IMR-90 (cell line): ENCODE data around the gene ALDH5A1. TPM values are rescaled to one million over a fixed set of nuclear protein-coding genes. Genes with fewer than 3 reads are reported as not detected.

Experiments used
- ATAC-seq: fragments of 200-7000 bp; cut with Tn5 transposase; 2 replicates; pipeline ENCODE4 v1.9.1; 2020; ENCODE audit warnings: low read depth, mild to moderate bottlenecking, moderate library complexity
- BruUV-seq: library from RNA; stranded (reverse); fragments of 400-500 nt; replicated peaks from 2 replicates; lab custom pipeline; 2021; lab: Mats Ljungman, UMichigan
- CTCF ChIA-PET: fragments of 300-600 bp; formaldehyde crosslinking; extraction: SDS; loops from one replicate; lab custom pipeline; 2021; ENCODE audit warnings: antibody characterized with exemption; lab: Yijun Ruan, JAX
- POLR2A ChIA-PET: fragments of 300-600 bp; sonication (Branson Sonifier 250); formaldehyde crosslinking; loops from one replicate; lab custom pipeline; 2022; ENCODE audit warnings: antibody characterized with exemption; ENCODE audit not compliant: unreplicated experiment; lab: Charles Lee
- DNase-seq: peaks from one replicate; pipeline ENCODE4 v3.0.0; 2013
- H2AFZ ChIP-seq: replicated peaks from 2 replicates; pipeline ENCODE3; 2013; ENCODE audit warnings: low read length, mild to moderate bottlenecking; ENCODE audit not compliant: poor library complexity
- H2AK5ac ChIP-seq: 2 replicates; pipeline ENCODE4 v1.6.1; 2013; ENCODE audit warnings: low read depth, low read length, inconsistent platforms
- H2AK9ac ChIP-seq: replicated peaks from 2 replicates; pipeline ENCODE3; 2013; ENCODE audit warnings: mild to moderate bottlenecking, low read depth, low read length, moderate library complexity; ENCODE audit not compliant: poor library complexity
- H2BK120ac ChIP-seq: 2 replicates; pipeline ENCODE4 v1.6.1; 2013; ENCODE audit warnings: low read depth, low read length, inconsistent platforms
- H2BK15ac ChIP-seq: 3 replicates; pipeline ENCODE4 v1.6.1; 2013; ENCODE audit warnings: low read depth, low read length, inconsistent platforms
- H2BK20ac ChIP-seq: 2 replicates; pipeline ENCODE4 v1.6.1; 2013; ENCODE audit warnings: low read depth, mild to moderate bottlenecking, inconsistent platforms, low read length, moderate library complexity
- H2BK5ac ChIP-seq: 2 replicates; pipeline ENCODE4 v1.6.1; 2013; ENCODE audit warnings: mild to moderate bottlenecking, low read depth, low read length, inconsistent platforms; ENCODE audit not compliant: poor library complexity, severe bottlenecking
- H3K14ac ChIP-seq: replicated peaks from 2 replicates; pipeline ENCODE4 v1.6.1; 2013; ENCODE audit warnings: low read depth, low read length, inconsistent platforms
- H3K18ac ChIP-seq: 2 replicates; pipeline ENCODE4 v1.6.1; 2013; ENCODE audit warnings: low read depth, low read length, control low read depth
- H3K23ac ChIP-seq: 2 replicates; pipeline ENCODE4 v1.6.1; 2013; ENCODE audit warnings: low read depth, low read length, inconsistent platforms
- H3K27ac ChIP-seq: 2 replicates; pipeline ENCODE4 v1.5.1; 2013; ENCODE audit warnings: mild to moderate bottlenecking, control low read depth, low read length; ENCODE audit not compliant: insufficient read depth
- H3K27me3 ChIP-seq: 2 replicates; pipeline ENCODE4 v1.6.1; 2013; ENCODE audit warnings: low read length; ENCODE audit not compliant: control insufficient read depth, insufficient read depth
- H3K36me3 ChIP-seq: 2 replicates; pipeline ENCODE4 v1.6.1; 2013; ENCODE audit warnings: low read length, mixed read lengths; ENCODE audit not compliant: control insufficient read depth, insufficient read depth
- H3K4ac ChIP-seq: 2 replicates; pipeline ENCODE4 v1.6.1; 2013; ENCODE audit warnings: low read depth, low read length, inconsistent platforms
- H3K4me1 ChIP-seq: 2 replicates; pipeline ENCODE4 v1.6.1; 2013; ENCODE audit warnings: low read length, mixed read lengths; ENCODE audit not compliant: control insufficient read depth, insufficient read depth
- H3K4me2 ChIP-seq: 2 replicates; pipeline ENCODE4 v1.6.1; 2013; ENCODE audit warnings: low read depth, mild to moderate bottlenecking, control low read depth, low read length, moderate library complexity
- H3K4me3 ChIP-seq: 2 replicates; pipeline ENCODE4 v1.5.1; 2013; ENCODE audit warnings: low read depth, mild to moderate bottlenecking, control low read depth, low read length, moderate library complexity; ENCODE audit not compliant: insufficient read depth
- H3K56ac ChIP-seq: 2 replicates; pipeline ENCODE4 v1.6.1; 2013; ENCODE audit warnings: low read length, inconsistent platforms; ENCODE audit not compliant: insufficient read depth; ENCODE audit errors: extremely low read depth
- H3K79me1 ChIP-seq, 2 experiments: 2 replicates each; pipeline ENCODE4 v1.6.1; 2013; ENCODE audit warnings: low read length in 2 of 2, inconsistent platforms in 1 of 2, low read depth in 1 of 2
- H3K9ac ChIP-seq: 2 replicates; pipeline ENCODE4 v1.6.1; 2013; ENCODE audit warnings: low read depth, low read length, control low read depth
- H3K9me1 ChIP-seq: 2 replicates; pipeline ENCODE4 v1.6.1; 2013; ENCODE audit warnings: low read length, inconsistent platforms; ENCODE audit not compliant: insufficient read depth
- H3K9me3 ChIP-seq: 2 replicates; pipeline ENCODE4 v1.6.1; 2013; ENCODE audit warnings: low read length; ENCODE audit not compliant: control insufficient read depth, insufficient read depth
- H4K20me1 ChIP-seq: 2 replicates; pipeline ENCODE4 v1.6.1; 2013; ENCODE audit warnings: low read length, inconsistent platforms; ENCODE audit not compliant: insufficient read depth
- H4K5ac ChIP-seq: 2 replicates; pipeline ENCODE4 v1.6.1; 2013; ENCODE audit warnings: mild to moderate bottlenecking, low read depth, low read length, control low read depth
- H4K8ac ChIP-seq, 2 experiments: 2 replicates each; pipeline ENCODE4 v1.6.1; 2013; ENCODE audit warnings: low read depth in 2 of 2, low read length in 2 of 2, control low read depth in 1 of 2, inconsistent platforms in 1 of 2
- H4K91ac ChIP-seq: 2 replicates; pipeline ENCODE4 v1.6.1; 2013; ENCODE audit warnings: low read depth, low read length, inconsistent platforms; ENCODE audit not compliant: insufficient read depth
- BHLHE40 ChIP-seq: fragments of 150-350 bp; IDR thresholded peaks from 2 replicates; pipeline ENCODE4 v1.6.1; 2016; ENCODE audit warnings: mild to moderate bottlenecking, low read depth, low read length
- CTCF ChIP-seq: conservative IDR thresholded peaks from 2 replicates; pipeline ENCODE4 v1.5.1; 2012; ENCODE audit warnings: mild to moderate bottlenecking, low read depth, low read length, improper control_type of control experiment
- FOS ChIP-seq: fragments of 150-350 bp; IDR thresholded peaks from 2 replicates; pipeline ENCODE4 v1.6.1; 2016; ENCODE audit warnings: low read depth, low read length
- MAZ ChIP-seq: IDR thresholded peaks from 2 replicates; pipeline ENCODE4 v1.6.1; 2012; ENCODE audit warnings: low read depth, mild to moderate bottlenecking, low read length, improper control_type of control experiment, moderate library complexity, borderline replicate concordance
- MXI1 ChIP-seq: IDR thresholded peaks from 2 replicates; pipeline ENCODE4 v1.6.1; 2012; ENCODE audit warnings: low read depth, mild to moderate bottlenecking, low read length, moderate library complexity, borderline replicate concordance
- NFE2L2 ChIP-seq: fragments of 150-350 bp; IDR thresholded peaks from 2 replicates; pipeline ENCODE4 v1.6.1; 2016; ENCODE audit warnings: low read depth, mild to moderate bottlenecking, low read length
- RFX5 ChIP-seq: IDR thresholded peaks from 2 replicates; pipeline ENCODE4 v1.8.0; 2012; ENCODE audit warnings: low read depth, mild to moderate bottlenecking, low read length, moderate library complexity
- USF2 ChIP-seq: fragments of 150-350 bp; IDR thresholded peaks from 2 replicates; pipeline ENCODE4 v1.6.1; 2017; ENCODE audit warnings: mild to moderate bottlenecking, antibody characterized with exemption, low read length, low read depth
- WGBS, 2 experiments: methylation state at CpG; one replicate each; pipeline versions ENCODE4 v1.1.5 to v1.1.7; 2013; ENCODE audit warnings: missing lambda C conversion rate in 2 of 2; ENCODE audit not compliant: insufficient read length in 1 of 2; ENCODE audit errors: extremely low coverage in 2 of 2; 5-methylcytosine and 5-hydroxymethylcytosine counted together
- dilution Hi-C: fragments of 300-500 bp; cut with HindIII; formaldehyde crosslinking; loops from one replicate; pipeline ENCODE4 v1.14.3; 2018; ENCODE audit warnings: low sequenced_read_pairs; ENCODE audit not compliant: unreplicated experiment
- in situ Hi-C: fragments of 300-500 bp; cut with MboI; formaldehyde crosslinking; loops from 3 replicates; pipeline ENCODE4 v1.14.3; 2019; ENCODE audit warnings: low sequenced_read_pairs, inconsistent platforms, mixed read lengths
- intact Hi-C: fragments of 100-400 bp; cut with micrococcal nuclease; formaldehyde crosslinking; loops from 2 replicates; pipeline ENCODE4 v1.10.0; 2022
- polyA plus RNA-seq, 3 experiments: library from polyadenylated mRNA; depleted of rRNA; stranded (reverse); fragments of >200 nt; gene quantifications; 2 replicates each; pipeline ENCODE4 v1.2.3, GENCODE V29; 2012; ENCODE audit warnings: low replicate concordance in 1 of 3
- total RNA-seq: library from RNA; depleted of rRNA; stranded (reverse); fragments of >200 nt; gene quantifications from 2 replicates; pipeline ENCODE4 v1.2.3, GENCODE V29; 2012
- TF ChIP-seq, protein P1 (sequence below): fragments of 150-350 bp; IDR thresholded peaks from 2 replicates; pipeline ENCODE4 v1.6.1; 2016; ENCODE audit warnings: low read depth, mild to moderate bottlenecking, low read length, moderate library complexity, borderline replicate concordance

ALDH5A1 gene
- total and polyA plus RNA-seq, 2 of the 4 experiments (the other 2 are of a cell fraction), result 0.36 to 0.48 TPM

DNA sequence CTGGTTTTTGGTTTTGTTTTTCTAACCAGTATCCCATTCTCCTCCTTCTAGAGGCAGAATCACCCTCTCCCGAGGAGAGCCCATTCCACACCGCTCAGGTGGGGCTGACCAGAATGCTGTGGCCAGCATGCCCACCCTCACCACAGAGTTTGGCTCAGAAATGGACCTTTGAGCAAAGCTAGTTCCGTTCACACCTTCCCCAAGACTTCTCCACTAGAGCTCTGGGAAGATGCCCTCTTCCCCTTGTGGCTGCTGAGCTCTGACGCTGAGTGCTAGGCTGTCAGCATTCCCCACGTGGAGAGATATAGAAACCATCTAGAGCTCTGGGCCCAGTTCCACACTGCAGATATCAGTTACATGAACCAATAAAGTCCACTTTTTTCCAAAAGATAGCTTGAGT is 13.3 kb upstream of the ALDH5A1 start:
- no peak overlapping the region for H2AK5ac ChIP-seq
- H4K91ac ChIP-seq, result no peak overlapping the region
- H2BK120ac ChIP-seq, result no peak overlapping the region
- in situ Hi-C loops (no loop called here), dilution Hi-C loops (no loop called here), intact Hi-C loops (no loop called here)
- no peak overlapping the region for H3K56ac ChIP-seq
- no peaks in the 10 kb centered on the region for H3K36me3 ChIP-seq
- no TSS peak for BruUV-seq
- DNase-seq, result peak; percentile 32
- ChIA-PET CTCF (interaction anchor here (0.7 kb wide), 1 partner anchor 11 kb away, joined by 3 read pairs; no protein-coding TSS in a partner anchor), POLR2A (no interaction called here)
- H2BK20ac ChIP-seq, result no peak overlapping the region
- H2BK15ac ChIP-seq, result no peak overlapping the region
- H3K27me3 ChIP-seq, result no peaks in the 10 kb centered on the region; the same call in 1 of the 2 replicates
- H3K23ac ChIP-seq, result no peak overlapping the region
- no CpG with 5 or more reads among the region's 5 CpGs for WGBS, 2 experiments
- peak; percentile 55 for ATAC-seq
- no peak overlapping the region for H4K8ac ChIP-seq
- no peak overlapping the region for H3K4ac ChIP-seq
- H3K4me2 ChIP-seq, result no peak overlapping the region
- no peak overlapping the region for H3K4me3 ChIP-seq
- H2BK5ac ChIP-seq, result no peak overlapping the region
- H3K14ac ChIP-seq, result no peak overlapping the region
- H3K9me3 ChIP-seq, result no peaks in the 10 kb centered on the region
- H3K79me1 ChIP-seq, result no peaks in the 10 kb centered on the region
- no peak overlapping the region for H3K18ac ChIP-seq
- no peak overlapping the region for H2AK9ac ChIP-seq
- no peaks in the 10 kb centered on the region for H4K20me1 ChIP-seq
- H4K5ac ChIP-seq, result no peak overlapping the region
- no peak overlapping the region for H2AFZ ChIP-seq
- no peak overlapping the region for H3K27ac ChIP-seq
- no peaks in the 10 kb centered on the region for H3K4me1 ChIP-seq
- TF ChIP-seq USF2, result no peak
- TF ChIP-seq BHLHE40, result no peak
- no peak for TF ChIP-seq RFX5
- no peak for TF ChIP-seq MAZ
- no peak for TF ChIP-seq CTCF
- TF ChIP-seq, protein P1, sequence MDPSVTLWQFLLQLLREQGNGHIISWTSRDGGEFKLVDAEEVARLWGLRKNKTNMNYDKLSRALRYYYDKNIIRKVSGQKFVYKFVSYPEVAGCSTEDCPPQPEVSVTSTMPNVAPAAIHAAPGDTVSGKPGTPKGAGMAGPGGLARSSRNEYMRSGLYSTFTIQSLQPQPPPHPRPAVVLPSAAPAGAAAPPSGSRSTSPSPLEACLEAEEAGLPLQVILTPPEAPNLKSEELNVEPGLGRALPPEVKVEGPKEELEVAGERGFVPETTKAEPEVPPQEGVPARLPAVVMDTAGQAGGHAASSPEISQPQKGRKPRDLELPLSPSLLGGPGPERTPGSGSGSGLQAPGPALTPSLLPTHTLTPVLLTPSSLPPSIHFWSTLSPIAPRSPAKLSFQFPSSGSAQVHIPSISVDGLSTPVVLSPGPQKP, result no peak
- no peak for TF ChIP-seq MXI1
- TF ChIP-seq NFE2L2, result no peak
- TF ChIP-seq FOS, result no peak
- H3K9me1 ChIP-seq, result no peaks in the 10 kb centered on the region
- H3K9ac ChIP-seq, result no peak overlapping the region
